Inflammatory macrophage (primary cell): ENCODE measurements around the gene SLC8A3.
A peak's percentile ranks its signal among the peaks of the same experiment; 100 is the strongest.

Experiments used
- DNase-seq, 2 donors: peaks; one replicate each; pipeline ENCODE4 v3.0.0-alpha.2; 2020 to 2022

The SLC8A3 gene

DNA sequence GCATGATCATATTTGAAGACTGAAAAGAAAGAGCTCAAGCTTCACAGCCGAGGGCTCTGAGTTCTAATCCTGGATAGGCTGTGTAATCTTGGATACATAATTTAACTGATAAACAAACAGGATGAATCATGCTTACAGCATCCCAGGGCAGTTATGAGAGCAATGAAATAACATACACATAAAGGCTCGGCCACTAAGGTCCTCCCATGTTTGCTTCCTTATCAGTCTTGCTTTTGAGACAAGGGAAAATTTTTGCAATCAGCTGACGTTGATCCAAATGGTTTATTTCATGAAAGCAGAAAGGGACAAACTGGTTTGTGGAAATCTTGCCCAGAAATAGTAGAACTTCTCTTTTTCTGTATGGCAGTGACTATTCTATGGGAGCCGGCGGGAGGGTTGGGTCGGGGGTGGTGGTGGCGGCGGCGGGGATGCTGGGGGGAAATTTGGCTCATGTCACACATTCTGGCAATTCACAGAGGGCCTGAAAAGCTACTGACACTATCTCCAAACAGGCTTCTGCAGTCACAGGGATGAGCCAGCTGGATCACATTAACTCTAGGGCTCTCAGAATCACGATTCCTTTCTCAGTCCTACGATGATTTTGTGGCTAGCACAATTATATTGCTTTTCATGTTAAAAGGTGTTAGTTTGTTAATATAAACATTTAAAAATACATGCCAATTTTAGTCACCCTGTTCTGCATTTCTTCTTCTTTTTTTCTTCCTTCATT, 124.5 kb downstream of the SLC8A3 start:
- no peak for DNase-seq

DNA sequence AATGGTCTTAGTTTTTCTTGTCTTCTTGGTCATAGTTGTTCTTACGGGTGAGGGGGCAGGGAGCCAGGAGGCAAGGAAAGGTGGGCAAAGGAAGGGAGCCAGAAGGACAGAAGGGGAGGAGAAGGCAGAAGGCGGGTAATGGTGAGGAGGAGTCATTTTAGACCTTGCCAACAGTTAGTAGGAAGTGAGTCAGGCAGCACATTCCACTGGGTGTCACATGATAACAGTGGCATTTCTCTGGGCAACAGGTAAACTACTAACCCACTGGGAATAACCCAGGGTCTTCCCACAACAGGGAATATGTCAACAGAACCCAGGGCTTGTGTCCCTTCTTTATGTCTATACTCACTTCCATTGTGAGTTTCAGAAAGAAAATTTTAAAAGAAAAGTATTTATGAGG, 127.6 kb downstream of the SLC8A3 start:
- DNase-seq: no peak

DNA sequence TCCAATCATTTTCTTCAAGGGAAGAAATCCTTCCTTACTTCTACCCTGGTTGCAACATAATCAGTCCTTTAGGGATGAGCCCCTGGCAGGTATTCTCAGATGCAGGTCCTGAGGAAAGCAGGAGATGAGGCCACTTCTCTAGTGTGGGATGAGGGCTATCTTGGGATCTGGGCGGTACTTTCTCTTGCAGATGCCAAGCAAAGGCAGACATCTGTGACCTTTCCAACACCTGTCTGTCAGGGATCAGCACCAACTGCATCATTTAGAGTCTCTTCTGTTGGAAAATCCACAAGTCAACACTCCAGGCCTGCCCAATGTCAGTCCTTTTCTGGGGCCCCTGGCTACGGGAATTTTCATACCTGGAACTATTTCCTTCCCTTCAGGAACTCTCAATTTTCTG, 129.2 kb downstream of the SLC8A3 start:
- DNase-seq: no peak

DNA sequence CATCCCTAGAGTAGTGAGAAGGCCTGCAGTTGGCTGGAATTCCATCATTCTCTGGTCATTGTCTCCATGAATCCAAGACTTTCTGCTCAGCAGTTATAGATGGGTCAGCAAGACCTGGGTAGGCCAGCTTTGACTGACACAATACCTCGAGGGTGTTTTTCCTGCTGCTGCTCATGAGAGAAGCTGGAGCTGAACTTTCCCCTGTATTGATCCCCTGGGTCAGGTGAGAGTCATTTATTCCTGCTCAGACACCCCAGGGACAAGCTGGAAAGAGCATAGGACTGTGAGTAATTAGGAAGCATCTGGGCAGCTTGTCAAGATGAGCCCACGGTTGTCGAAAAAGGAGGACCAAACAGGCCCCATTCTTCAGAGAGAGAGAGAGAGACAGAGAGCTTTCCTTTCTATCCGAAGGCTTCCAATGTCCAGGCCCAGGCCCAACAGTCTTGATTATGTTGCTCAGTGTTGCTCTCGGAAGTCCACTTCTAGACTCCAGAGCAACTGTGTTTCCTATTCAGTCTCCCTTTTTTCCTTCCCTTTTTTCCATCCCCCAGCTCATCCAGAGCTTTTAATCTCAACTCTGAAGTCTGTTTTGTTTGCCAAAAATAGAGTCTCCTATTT, 131.1 kb downstream of the SLC8A3 start:
- DNase-seq: no peak

DNA sequence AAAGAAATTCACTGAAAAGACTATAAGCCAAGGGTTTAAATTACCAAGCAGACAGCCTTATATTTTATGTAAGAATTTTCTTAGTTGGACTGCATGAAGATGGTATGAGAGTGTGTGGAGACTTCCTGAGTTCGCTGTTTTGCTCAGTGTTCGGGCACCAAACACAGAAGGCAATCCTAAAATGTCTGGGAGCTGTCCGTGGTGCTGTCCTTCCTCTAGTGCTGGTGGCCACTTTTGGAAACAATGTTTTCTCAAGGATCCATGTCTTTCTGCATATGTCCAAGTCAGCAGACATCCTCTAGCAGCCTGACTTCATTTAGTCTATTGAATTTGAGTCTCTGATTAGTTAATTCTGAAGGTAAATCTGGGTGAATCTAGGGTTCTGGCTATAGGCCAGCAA, 135.8 kb downstream of the SLC8A3 start:
- peak in 1 of 2 donors; percentile 6 for DNase-seq

DNA sequence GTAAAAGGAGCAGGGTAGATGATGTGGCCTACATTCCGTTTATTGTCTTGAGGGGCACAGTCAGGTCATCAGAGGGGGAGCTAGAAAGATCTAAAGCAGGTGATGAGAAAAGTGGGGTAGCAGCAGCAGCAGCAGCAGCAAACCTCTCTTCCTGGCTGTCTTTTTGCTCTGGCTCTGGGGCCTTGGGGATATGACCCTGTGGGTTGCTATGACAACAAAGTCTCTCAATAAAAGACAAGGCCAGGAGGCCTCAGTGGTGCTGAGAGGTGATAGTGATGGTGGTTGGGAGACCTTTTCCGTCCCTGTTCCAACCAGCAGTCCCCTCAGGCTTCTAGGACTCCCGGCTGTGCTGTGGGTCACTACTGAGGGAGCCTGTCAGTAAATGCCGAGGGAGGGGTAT, 138.6 kb downstream of the SLC8A3 start:
- no peak for DNase-seq

DNA sequence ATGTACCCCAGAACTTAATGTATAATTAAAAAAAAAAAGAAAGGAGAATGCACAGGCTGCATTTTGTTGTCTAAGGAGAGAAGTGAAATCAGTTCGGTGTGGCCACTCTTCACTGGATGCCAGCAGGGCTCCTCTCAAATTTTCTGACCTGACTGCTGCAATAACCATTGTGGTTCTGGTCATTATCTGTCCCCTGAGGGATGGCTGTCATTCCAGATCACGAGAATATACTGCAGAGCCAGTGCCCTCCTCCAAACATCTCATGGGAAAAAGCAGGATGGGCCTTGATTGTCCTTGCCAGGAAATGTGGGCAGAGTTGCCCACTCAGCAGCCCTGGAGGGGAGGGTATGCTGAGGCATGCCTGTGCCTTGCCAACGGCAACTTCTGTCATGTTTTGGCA, 139.1 kb downstream of the SLC8A3 start:
- DNase-seq: no peak

DNA sequence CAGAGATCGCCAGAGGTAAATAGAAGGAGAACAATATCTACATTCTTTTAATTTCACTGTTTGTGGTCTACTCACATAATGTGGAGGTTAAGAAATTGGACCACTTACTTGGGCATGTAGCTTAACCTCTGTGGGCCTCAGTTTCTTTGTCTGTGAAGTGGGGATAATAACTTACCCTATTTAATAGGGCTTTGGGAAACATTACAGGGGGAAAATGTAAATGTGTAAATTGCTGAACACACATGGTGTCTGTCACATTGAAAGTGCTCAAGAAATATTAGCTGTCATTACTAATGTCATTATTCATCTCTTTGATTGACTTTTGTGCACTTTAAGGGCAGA, 140.5 kb downstream of the SLC8A3 start:
- no peak for DNase-seq

DNA sequence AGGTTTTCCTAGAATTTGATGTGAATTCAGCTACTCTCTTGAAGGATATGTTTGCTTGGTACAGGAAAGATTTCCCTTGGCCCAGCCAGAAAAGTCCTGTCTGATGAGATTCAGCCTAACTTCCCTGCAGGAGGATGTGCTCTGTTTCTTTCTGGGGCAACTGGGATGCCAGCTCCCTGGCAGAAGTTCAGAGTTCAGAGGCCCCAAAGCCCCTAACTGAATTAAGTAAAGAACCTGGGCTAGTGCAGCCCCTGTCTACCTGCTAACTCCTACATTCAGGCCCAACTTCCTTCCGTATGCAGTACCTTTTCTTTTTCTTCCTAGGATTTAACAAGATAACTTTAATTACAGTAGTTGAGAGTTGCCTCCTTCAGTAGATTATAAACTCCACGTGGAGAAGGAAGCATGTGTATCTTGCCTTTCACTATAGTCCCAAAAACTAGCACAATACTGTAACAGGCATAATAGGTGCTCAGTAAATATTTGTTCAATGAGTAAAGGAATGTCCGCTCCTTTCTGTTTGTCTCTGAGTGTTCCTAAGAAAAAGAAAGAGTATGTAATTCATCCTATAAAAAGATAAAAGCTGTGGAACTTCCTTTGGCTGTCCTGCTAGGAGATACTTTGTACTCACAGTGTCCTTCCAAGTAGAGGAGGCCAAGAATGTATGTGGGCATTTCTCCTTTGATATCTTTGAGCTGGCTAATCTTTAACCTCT, 141.0 kb downstream of the SLC8A3 start:
- DNase-seq: no peak

DNA sequence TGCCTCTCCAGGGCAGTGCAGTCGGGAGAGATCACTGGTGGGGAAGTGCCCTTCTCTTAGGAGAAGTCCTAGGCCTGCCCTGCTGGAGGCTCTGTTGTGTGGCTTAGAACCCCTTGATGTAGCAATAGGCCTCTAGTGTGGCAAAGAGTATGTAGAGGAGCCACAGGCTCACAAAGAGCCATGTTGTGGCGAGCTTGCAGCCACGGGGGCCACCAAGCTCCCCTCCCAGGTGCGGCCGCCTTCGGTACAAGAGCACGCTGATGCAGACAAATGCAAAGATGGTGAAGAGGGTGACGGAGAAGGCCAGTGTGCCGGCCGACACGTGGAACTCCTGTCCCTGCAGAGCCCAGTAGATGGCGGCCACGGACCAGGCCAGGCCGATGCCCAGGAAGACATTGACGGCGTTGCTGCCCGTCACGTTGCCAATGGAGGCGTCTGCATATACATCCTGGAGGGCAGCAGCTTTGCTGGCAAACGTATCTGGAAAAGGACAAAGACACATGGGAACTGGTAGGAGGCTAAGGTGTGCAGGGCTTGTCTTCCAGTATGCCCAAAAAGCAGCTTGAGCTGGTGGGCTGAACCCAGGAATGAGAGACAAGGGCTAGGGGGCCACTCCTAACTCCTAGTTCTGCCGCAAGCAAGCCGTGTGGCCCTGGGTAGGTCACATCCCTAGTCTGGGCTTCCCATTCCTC, 142.8 kb downstream of the SLC8A3 start:
- peak in 1 of 2 donors; percentile 11 for DNase-seq

DNA sequence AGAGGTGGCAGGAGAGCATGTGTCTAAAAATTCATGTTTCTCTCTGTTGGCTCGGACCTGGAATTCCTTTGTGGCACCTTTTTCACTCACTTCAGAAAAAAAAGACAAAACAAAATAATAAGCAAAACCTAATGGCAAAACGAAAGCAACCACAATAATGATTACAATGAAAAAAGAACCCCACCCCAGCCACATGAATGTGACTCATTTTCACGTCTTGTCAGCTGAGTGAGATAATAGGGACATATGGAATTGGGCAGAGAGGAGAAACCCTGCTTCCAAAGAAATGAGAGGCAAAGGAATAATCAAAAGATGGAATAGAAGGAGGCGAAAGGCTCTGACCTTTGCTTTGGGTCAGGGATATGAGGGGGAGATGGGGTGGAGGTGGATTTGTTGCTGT, 143.4 kb downstream of the SLC8A3 start:
- no peak for DNase-seq

DNA sequence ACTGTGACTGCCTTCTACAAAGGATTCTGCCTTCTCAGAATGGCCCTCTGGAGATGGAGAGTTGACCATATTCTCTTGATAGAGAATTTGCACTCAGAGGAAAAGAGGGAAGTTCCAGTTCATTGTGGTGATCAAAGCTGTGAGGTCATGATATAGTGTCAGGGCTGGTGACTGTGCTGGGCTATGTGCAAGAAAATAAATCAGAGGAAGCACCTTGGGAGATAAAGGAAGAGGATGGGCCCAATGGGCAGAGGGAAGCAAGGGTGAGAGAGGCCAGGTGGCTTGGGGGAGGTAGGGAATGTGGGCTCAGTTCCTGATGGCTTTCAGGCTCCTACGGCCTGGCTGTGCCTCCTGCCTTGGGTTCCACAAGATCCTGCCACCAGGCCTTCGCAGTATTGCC, 145.8 kb downstream of the SLC8A3 start:
- peak in 1 of 2 donors; percentile 5 for DNase-seq

DNA sequence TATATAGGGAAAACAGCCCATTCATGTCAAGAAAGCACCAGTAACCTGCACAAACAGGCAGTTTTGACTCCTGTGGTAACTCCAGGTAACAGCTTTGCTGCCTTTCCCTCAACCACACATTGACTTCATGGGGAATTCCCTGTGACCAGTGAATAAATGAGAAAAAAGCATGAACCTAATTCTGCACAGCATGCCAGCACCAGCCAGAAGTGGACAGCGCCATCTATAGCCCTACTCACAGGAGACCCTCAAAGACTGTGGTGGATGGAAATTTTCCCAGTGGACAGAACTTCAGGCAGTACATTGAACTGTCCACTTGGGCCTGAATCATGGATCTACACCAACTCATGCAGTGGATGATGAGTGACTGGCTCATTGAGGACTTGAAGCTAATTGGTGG, 152.1 kb downstream of the SLC8A3 start:
- no peak for DNase-seq

DNA sequence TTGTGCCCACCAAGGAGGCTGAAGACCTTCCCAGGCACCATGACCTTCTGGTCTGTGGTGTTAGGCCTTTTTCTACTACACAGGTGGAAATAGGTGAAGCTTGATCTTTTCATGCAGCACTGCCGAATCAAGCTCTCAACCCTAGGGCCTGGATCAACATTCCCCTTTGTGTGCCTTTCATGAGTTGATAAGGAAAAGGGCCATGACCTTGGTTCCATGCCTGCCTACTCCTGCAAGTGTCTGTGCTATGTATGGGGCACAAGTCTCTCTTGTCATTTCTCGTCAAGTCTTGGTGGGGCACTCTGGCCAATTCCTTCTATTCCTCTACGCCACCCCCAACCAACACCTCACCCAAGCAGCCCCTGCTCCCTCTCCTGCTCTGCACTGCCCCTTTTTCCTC, 154.5 kb downstream of the SLC8A3 start:
- DNase-seq: no peak

DNA sequence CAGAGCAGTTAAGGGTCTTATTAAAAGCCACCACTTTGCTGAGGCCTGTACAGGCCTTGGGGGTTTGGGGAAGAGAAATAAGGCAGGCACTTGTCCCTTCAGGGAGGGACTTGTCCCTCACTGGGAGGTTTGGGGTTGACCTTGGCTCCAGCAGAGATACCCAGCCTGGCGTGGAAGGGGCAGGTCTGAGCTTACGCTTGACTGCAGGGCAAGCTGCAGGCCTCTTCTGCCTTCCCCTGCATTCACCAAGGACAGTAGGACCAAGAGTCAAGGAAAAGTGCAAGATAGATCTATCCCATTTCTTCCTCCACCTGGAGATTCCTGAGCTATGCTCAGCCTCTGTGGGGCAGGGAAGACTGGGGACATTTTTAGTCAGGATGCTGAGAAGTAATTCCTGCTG, 155.2 kb downstream of the SLC8A3 start:
- DNase-seq: no peak

DNA sequence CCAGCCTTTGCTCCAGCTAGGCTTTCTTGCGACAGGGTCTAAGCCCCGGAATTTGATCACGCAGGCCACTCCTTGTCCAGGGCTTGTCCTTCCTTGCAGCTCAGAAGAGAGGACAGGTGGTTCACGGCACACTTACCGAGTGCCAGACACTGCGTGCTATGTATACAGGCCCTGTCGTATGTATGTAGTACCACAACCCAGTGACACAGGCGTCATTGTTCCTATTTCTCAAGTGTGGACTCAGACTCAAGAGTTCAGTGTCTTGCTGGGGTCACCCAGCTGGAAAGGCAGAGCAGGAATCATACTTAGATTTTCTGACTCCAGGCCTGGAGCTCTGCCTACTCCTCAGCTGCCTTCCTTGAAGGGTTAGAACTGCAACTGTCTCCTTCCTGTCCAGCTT, 155.6 kb downstream of the SLC8A3 start:
- DNase-seq: no peak

DNA sequence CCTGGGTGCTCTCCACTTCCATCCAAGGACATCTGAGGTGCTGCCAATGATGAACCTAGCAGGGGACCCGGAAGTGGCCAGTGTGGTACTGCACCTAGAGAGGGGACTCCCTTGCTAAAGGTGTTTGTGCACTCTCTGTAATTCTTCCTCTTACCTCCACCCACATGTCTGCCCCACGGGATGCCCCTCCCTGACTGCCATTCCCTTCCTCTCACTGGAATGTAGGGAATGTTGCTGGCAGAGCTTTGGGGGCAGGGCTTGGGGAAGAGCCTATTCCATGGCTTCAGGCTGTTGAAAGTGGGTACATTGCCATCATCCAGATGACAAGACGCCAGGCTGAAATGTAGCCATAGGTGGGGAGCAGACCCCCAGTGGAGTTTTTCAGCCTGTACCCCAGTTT, 156.3 kb downstream of the SLC8A3 start:
- no peak for DNase-seq

DNA sequence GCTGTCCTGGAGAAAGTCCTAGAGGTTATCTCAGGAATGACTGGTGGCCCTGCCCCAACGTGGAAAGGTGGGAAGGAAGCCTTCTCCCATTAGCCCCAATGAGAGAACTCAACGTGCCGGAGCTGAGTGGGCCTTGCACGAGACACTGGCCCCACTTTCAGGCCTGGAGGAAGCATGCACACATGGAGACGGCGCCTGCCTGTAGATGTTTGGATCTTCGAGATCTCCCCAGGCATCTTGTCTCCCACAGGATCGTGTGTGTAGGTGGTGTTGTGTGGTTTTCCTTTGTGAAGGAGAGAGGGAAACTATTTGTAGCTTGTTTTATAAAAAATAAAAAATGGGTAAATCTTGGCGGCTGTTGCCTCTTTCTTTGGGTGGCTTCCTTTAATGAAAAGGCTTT, 156.7 kb downstream of the SLC8A3 start:
- no peak for DNase-seq

DNA sequence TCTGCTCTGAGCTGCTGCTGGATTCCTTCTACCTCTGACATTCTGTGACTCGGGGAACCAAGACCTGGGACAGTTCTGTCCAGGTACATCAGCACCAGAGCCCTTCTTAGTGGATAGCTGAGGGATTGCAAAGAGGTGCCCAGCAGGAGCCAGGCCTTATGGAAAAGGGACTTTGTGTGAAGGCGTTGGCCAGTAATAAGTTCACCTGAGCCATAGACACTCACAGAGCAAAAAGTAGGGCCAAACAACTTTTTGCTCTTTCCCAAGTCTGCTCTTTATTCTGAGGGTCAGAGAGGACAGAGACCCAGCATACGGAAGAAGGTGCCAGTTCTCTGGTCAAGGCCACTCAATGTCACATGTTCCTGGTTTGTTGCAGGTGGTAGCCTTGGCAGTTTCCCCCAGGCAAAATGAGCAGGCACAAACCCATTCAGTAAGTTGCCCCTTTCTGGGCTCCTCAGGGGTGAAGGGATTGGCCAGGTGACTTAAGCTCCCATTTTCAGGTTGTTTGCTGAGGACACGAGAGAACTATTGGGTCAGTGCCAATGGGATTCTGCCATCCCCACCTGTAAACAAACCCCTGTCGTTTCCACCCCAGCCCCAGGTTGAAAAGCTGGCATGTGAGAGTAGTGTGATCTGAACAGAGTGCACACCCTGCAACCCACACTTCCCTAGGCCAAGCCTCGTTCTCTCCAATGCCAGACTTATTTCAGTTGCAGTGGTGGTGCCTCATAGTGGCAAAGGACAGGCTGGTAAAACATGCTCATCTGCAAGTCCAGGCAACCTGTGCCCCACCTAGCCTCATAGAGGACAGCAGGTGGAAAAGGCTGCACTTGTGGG, 159.2 kb downstream of the SLC8A3 start:
- DNase-seq: no peak

DNA sequence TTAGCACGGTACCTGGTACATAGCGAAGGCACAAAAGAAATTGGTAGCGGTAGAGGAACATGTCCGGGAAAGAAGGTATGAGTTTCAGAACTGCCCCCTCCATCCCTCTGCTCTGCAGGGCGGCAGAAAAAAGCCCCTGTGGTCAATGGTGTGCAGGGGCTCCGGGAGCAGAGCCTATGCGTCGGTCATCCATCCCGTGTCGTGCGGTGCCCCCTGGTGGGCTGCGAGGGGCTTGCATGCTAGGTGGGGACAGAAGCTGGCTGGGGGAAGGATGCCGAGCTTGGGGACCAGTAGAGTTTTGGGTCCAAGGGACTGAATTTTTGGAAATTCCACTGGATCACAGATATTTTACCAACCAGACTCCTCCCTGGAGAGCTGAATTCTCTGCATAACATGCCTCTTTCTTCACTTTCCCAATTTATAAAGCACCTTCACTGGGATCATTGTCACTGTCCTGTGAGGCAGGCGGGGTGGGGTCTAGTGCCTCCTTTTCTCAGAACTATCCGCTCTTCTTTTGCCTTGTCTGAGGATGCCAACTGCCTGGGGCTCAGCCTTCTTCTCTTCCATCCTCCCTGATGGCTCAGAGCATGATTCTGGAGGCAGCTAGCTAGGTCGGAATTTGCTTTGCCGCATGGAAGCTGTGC, 160.8 kb downstream of the SLC8A3 start:
- DNase-seq: peak; percentile 58 to 64

DNA sequence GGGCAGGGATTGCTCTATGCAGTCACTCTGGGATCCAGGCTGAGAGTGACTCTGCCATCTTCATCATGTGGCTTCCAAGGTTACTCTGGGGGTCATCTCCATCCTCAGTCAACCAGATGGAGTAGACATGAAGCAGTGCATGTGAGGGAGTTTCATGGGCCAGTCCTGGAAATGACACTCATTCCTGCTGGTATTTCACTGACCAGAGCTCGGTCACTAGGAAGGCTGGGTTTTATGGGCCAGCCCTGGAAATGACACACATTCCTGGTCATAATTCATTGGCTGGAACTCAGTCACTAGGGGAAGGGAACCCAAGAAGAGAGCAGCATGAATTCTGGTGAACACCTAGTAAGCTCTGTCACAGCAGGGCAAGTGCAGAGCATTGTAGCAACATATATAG, 164.9 kb downstream of the SLC8A3 start:
- DNase-seq: no peak
